HEK293 (cell line): ENCODE measurements around the gene SHOC2.

Source experiments
- AEBP2 ChIP-seq: fragments of 450-650 bp; formaldehyde crosslinking; IDR thresholded peaks from 2 replicates; pipeline ENCODE4 v1.5.1; 2016; ENCODE audit warnings: missing biosample characterization, missing genetic modification characterization, borderline replicate concordance
- ATF2 ChIP-seq: fragments of 450-650 bp; formaldehyde crosslinking; IDR thresholded peaks from 2 replicates; pipeline ENCODE4 v1.5.1; 2016; ENCODE audit warnings: missing biosample characterization, missing genetic modification characterization, low read depth
- CTCF ChIP-seq: fragments of 450-650 bp; formaldehyde crosslinking; IDR thresholded peaks from 2 replicates; pipeline ENCODE4 v1.5.1; 2016; ENCODE audit warnings: missing biosample characterization, missing genetic modification characterization
- OVOL3 ChIP-seq: fragments of 450-650 bp; formaldehyde crosslinking; IDR thresholded peaks from 2 replicates; pipeline ENCODE4 v1.5.1; 2016; ENCODE audit warnings: missing biosample characterization, missing genetic modification characterization
- REPIN1 ChIP-seq: fragments of 450-650 bp; formaldehyde crosslinking; IDR thresholded peaks from 2 replicates; pipeline ENCODE4 v1.5.1; 2017; ENCODE audit warnings: missing biosample characterization, missing genetic modification characterization, low read depth
- SALL2 ChIP-seq: fragments of 450-650 bp; formaldehyde crosslinking; IDR thresholded peaks from 2 replicates; pipeline ENCODE4 v1.5.0; 2017; ENCODE audit warnings: missing biosample characterization, mild to moderate bottlenecking, missing genetic modification characterization, borderline replicate concordance
- ZBTB17 ChIP-seq: fragments of 450-650 bp; formaldehyde crosslinking; IDR thresholded peaks from 2 replicates; pipeline ENCODE4 v1.5.1; 2016; ENCODE audit warnings: missing biosample characterization, missing genetic modification characterization
- ZBTB20 ChIP-seq: fragments of 450-650 bp; formaldehyde crosslinking; IDR thresholded peaks from 2 replicates; pipeline ENCODE4 v1.5.1; 2016; ENCODE audit warnings: missing biosample characterization, missing genetic modification characterization
- ZNF184 ChIP-seq: fragments of 450-650 bp; IDR thresholded peaks from 2 replicates; pipeline ENCODE4 v1.5.1; 2018; ENCODE audit warnings: missing biosample characterization, mild to moderate bottlenecking, missing genetic modification characterization
- ZNF26 ChIP-seq: fragments of 450-650 bp; formaldehyde crosslinking; IDR thresholded peaks from 2 replicates; pipeline ENCODE4 v1.5.1; 2016; ENCODE audit warnings: missing biosample characterization, missing genetic modification characterization
- ZNF274 ChIP-seq, 2 experiments: fragments of 200-500 bp in 1 of 2; fragments of 450-650 bp in 1 of 2; sonication (Bioruptor generic) in 1 of 2; formaldehyde crosslinking in 1 of 2; IDR thresholded peaks; 2 replicates each; pipeline versions ENCODE4 v1.5.1 to v1.6.1; 2014 to 2016; ENCODE audit warnings: borderline replicate concordance in 1 of 2, inconsistent platforms in 1 of 2, low read length in 1 of 2, missing biosample characterization in 1 of 2, missing genetic modification characterization in 1 of 2
- ZNF639 ChIP-seq: fragments of 450-650 bp; formaldehyde crosslinking; IDR thresholded peaks from 2 replicates; pipeline ENCODE4 v1.5.1; 2016; ENCODE audit warnings: missing biosample characterization, missing genetic modification characterization
- ZNF660 ChIP-seq: fragments of 450-650 bp; IDR thresholded peaks from 2 replicates; pipeline ENCODE4 v1.5.1; 2018; ENCODE audit warnings: missing biosample characterization, mild to moderate bottlenecking, missing genetic modification characterization

- TF ChIP-seq ZBTB17: no peak
- TF ChIP-seq SALL2 (tag by site-specific recombination): no peak
- TF ChIP-seq CTCF (tag by site-specific recombination): no peak
- TF ChIP-seq ZNF660 (tag by site-specific recombination): no peak
- TF ChIP-seq ZNF184 (tag by site-specific recombination): no peak
- no peak for TF ChIP-seq ATF2 (tag by site-specific recombination)
- TF ChIP-seq AEBP2 (tag by site-specific recombination): no peak
- TF ChIP-seq ZNF274 (IDR thresholded peaks at IDR 0.05; ENCODE audit: low read length): no peak
- TF ChIP-seq ZNF274 (tag by site-specific recombination; IDR thresholded peaks at IDR 0.05; ENCODE audit: borderline replicate concordance): no peak
- no peak for TF ChIP-seq REPIN1 (tag by site-specific recombination)
- TF ChIP-seq OVOL3 (tag by site-specific recombination): no peak
- no peak for TF ChIP-seq ZNF26
- TF ChIP-seq ZBTB20 (tag by site-specific recombination): no peak
- TF ChIP-seq ZNF639 (tag by site-specific recombination): no peak
Observed at GRCh38 chr10:110963162-110963561, 43.8 kb downstream of the SHOC2 start.
